ENCODE measurements around the gene SIGLEC1.

Gene SIGLEC1

GRCh38 chr20:3724356-3724755 is 12.0 kb upstream of the SIGLEC1 start:
- H3K36me3 Mint-ChIP-seq (ENCODE audit: low read depth), result no peaks in the 10 kb centered on the region
- H3K9me3 Mint-ChIP-seq, result no peaks in the 10 kb centered on the region
- H3K27me3 Mint-ChIP-seq, result peaks cover 57% of the 10 kb centered on the region
- no peak overlapping the region for H3K27ac Mint-ChIP-seq
- peaks cover 3% of the 10 kb centered on the region for H3K4me1 Mint-ChIP-seq (ENCODE audit: low read depth)
- H3K4me3 Mint-ChIP-seq, result no peak overlapping the region
- DNase-seq, result no peak

- no peak for DNase-seq
- no peaks in the 10 kb centered on the region for H3K9me3 Mint-ChIP-seq
- no peak overlapping the region for H3K27ac Mint-ChIP-seq
- H3K36me3 Mint-ChIP-seq (ENCODE audit: low read depth), result no peaks in the 10 kb centered on the region
- peaks cover 53% of the 10 kb centered on the region for H3K27me3 Mint-ChIP-seq
- H3K4me3 Mint-ChIP-seq, result no peak overlapping the region
- H3K4me1 Mint-ChIP-seq (ENCODE audit: low read depth), result peaks cover 3% of the 10 kb centered on the region
Measured at GRCh38 chr20:3723284-3723683, 10.9 kb upstream of the SIGLEC1 start.

- no peaks in the 10 kb centered on the region for H3K36me3 Mint-ChIP-seq (ENCODE audit: low read depth)
- H3K4me3 Mint-ChIP-seq, result no peak overlapping the region
- peaks cover 46% of the 10 kb centered on the region for H3K27me3 Mint-ChIP-seq
- no peaks in the 10 kb centered on the region for H3K9me3 Mint-ChIP-seq
- DNase-seq, result no peak
- H3K4me1 Mint-ChIP-seq (ENCODE audit: low read depth), result peaks cover 3% of the 10 kb centered on the region
- H3K27ac Mint-ChIP-seq, result no peak overlapping the region
Measured at GRCh38 chr20:3721912-3722311, 9.5 kb upstream of the SIGLEC1 start.

GRCh38 chr20:3720626-3721025 is 8.2 kb upstream of the SIGLEC1 start:
- Mint-ChIP-seq H3K27ac (no peak overlapping the region), H3K36me3 (ENCODE audit: low read depth) (no peaks in the 10 kb centered on the region), H3K4me1 (ENCODE audit: low read depth) (peaks cover 3% of the 10 kb centered on the region), H3K27me3 (peaks cover 40% of the 10 kb centered on the region), H3K4me3 (no peak overlapping the region), H3K9me3 (no peaks in the 10 kb centered on the region)
- DNase-seq, result no peak

GRCh38 chr20:3720068-3720467 is 7.7 kb upstream of the SIGLEC1 start:
- Mint-ChIP-seq H3K4me3 (no peak overlapping the region), H3K36me3 (ENCODE audit: low read depth) (no peaks in the 10 kb centered on the region), H3K27ac (no peak overlapping the region), H3K4me1 (ENCODE audit: low read depth) (peaks cover 3% of the 10 kb centered on the region), H3K9me3 (no peaks in the 10 kb centered on the region), H3K27me3 (peaks cover 40% of the 10 kb centered on the region)
- no peak for DNase-seq

GRCh38 chr20:3719046-3719445 is 6.6 kb upstream of the SIGLEC1 start:
- Mint-ChIP-seq H3K36me3 (ENCODE audit: low read depth) (no peaks in the 10 kb centered on the region), H3K9me3 (no peaks in the 10 kb centered on the region), H3K27ac (no peak overlapping the region), H3K27me3 (peaks cover 34% of the 10 kb centered on the region), H3K4me3 (no peak overlapping the region), H3K4me1 (ENCODE audit: low read depth) (peaks cover 3% of the 10 kb centered on the region)
- no peak for DNase-seq

- Mint-ChIP-seq H3K9me3 (no peaks in the 10 kb centered on the region), H3K27me3 (peaks cover 25% of the 10 kb centered on the region), H3K4me3 (no peak overlapping the region), H3K27ac (no peak overlapping the region), H3K36me3 (ENCODE audit: low read depth) (no peaks in the 10 kb centered on the region), H3K4me1 (ENCODE audit: low read depth) (peaks cover 3% of the 10 kb centered on the region)
- DNase-seq, result no peak
Measured at GRCh38 chr20:3716195-3716834, 3.9 kb upstream of the SIGLEC1 start.

GRCh38 chr20:3714092-3714491 is 1.7 kb upstream of the SIGLEC1 start:
- Mint-ChIP-seq H3K27ac (no peak overlapping the region), H3K27me3 (peaks cover 8% of the 10 kb centered on the region), H3K4me1 (ENCODE audit: low read depth) (no peaks in the 10 kb centered on the region), H3K9me3 (no peaks in the 10 kb centered on the region), H3K4me3 (no peak overlapping the region), H3K36me3 (ENCODE audit: low read depth) (no peaks in the 10 kb centered on the region)
- no peak for DNase-seq

GRCh38 chr20:3711484-3711941 is 887 bp downstream of the SIGLEC1 start:
- H3K4me1 Mint-ChIP-seq (ENCODE audit: low read depth), result no peaks in the 10 kb centered on the region
- no peak overlapping the region for H3K4me3 Mint-ChIP-seq
- no peaks in the 10 kb centered on the region for H3K27me3 Mint-ChIP-seq
- no peaks in the 10 kb centered on the region for H3K36me3 Mint-ChIP-seq (ENCODE audit: low read depth)
- H3K27ac Mint-ChIP-seq, result no peak overlapping the region
- DNase-seq, result no peak
- no peaks in the 10 kb centered on the region for H3K9me3 Mint-ChIP-seq

- Mint-ChIP-seq H3K27me3 (no peaks in the 10 kb centered on the region), H3K4me1 (ENCODE audit: low read depth) (no peaks in the 10 kb centered on the region), H3K27ac (no peak overlapping the region), H3K9me3 (no peaks in the 10 kb centered on the region), H3K36me3 (ENCODE audit: low read depth) (no peaks in the 10 kb centered on the region), H3K4me3 (no peak overlapping the region)
- peak; percentile 87 for DNase-seq
Measured at GRCh38 chr20:3710703-3711483, 1.5 kb downstream of the SIGLEC1 start.

GRCh38 chr20:3710011-3710466 is 2.4 kb downstream of the SIGLEC1 start:
- no peak overlapping the region for H3K27ac Mint-ChIP-seq

GRCh38 chr20:3707508-3707899 is 4.9 kb downstream of the SIGLEC1 start:
- no peak overlapping the region for H3K27ac Mint-ChIP-seq
- no peaks in the 10 kb centered on the region for H3K9me3 Mint-ChIP-seq
- DNase-seq, result no peak
- H3K36me3 Mint-ChIP-seq (ENCODE audit: low read depth), result no peaks in the 10 kb centered on the region
- no peaks in the 10 kb centered on the region for H3K27me3 Mint-ChIP-seq
- no peak overlapping the region for H3K4me3 Mint-ChIP-seq
- no peaks in the 10 kb centered on the region for H3K4me1 Mint-ChIP-seq (ENCODE audit: low read depth)

More at GRCh38 chr20:3710011-3710466, 2.4 kb downstream of the SIGLEC1 start:
- no peaks in the 10 kb centered on the region for H3K27me3 Mint-ChIP-seq
- H3K36me3 Mint-ChIP-seq (ENCODE audit: low read depth), result no peaks in the 10 kb centered on the region
- H3K4me1 Mint-ChIP-seq (ENCODE audit: low read depth), result no peaks in the 10 kb centered on the region
- no peaks in the 10 kb centered on the region for H3K9me3 Mint-ChIP-seq
- H3K4me3 Mint-ChIP-seq, result no peak overlapping the region
- DNase-seq, result no peak

GRCh38 chr20:3706774-3707507 is 5.5 kb downstream of the SIGLEC1 start:
- H3K27ac Mint-ChIP-seq, result no peak overlapping the region
- no peaks in the 10 kb centered on the region for H3K27me3 Mint-ChIP-seq
- no peaks in the 10 kb centered on the region for H3K4me1 Mint-ChIP-seq (ENCODE audit: low read depth)
- H3K36me3 Mint-ChIP-seq (ENCODE audit: low read depth), result no peaks in the 10 kb centered on the region
- H3K9me3 Mint-ChIP-seq, result no peaks in the 10 kb centered on the region
- no peak overlapping the region for H3K4me3 Mint-ChIP-seq
- no peak for DNase-seq

GRCh38 chr20:3705970-3706739 is 6.2 kb downstream of the SIGLEC1 start:
- H3K27me3 Mint-ChIP-seq, result no peaks in the 10 kb centered on the region
- DNase-seq, result no peak
- no peak overlapping the region for H3K27ac Mint-ChIP-seq
- H3K36me3 Mint-ChIP-seq (ENCODE audit: low read depth), result no peaks in the 10 kb centered on the region
- no peaks in the 10 kb centered on the region for H3K4me1 Mint-ChIP-seq (ENCODE audit: low read depth)
- H3K9me3 Mint-ChIP-seq, result no peaks in the 10 kb centered on the region
- no peak overlapping the region for H3K4me3 Mint-ChIP-seq

Data from activated T-cell treated with anti-CD3 and anti-CD28 coated beads, Interleukin-2, amount 50 U/mL, for 24 hours (primary cell).